HG03521 (cell line): ENCODE measurements around the gene PLS1.

ENCODE experiments used
- ATAC-seq: cut with Tn5 transposase; IDR thresholded peaks from one replicate; pipeline ENCODE4 v1.9.1; 2021; ENCODE audit warnings: mild to moderate bottlenecking, moderate library complexity; ENCODE audit not compliant: unreplicated experiment

The PLS1 gene

GRCh38 chr3:142636050-142636449 is 39.9 kb downstream of the PLS1 start:
- no peak for ATAC-seq

- ATAC-seq = no peak
Observed at GRCh38 chr3:142636664-142637063, 40.5 kb downstream of the PLS1 start.

GRCh38 chr3:142638291-142638690 is 42.1 kb downstream of the PLS1 start:
- no peak for ATAC-seq

GRCh38 chr3:142641504-142641903 is 45.3 kb downstream of the PLS1 start:
- ATAC-seq = no peak

GRCh38 chr3:142642956-142643355 is 46.8 kb downstream of the PLS1 start:
- no peak for ATAC-seq

GRCh38 chr3:142644502-142644901 is 48.3 kb downstream of the PLS1 start:
- ATAC-seq = no peak

GRCh38 chr3:142645236-142645793 is 49.1 kb downstream of the PLS1 start:
- ATAC-seq = no peak

- ATAC-seq = no peak
Observed at GRCh38 chr3:142646020-142646785, 50.0 kb downstream of the PLS1 start.

- ATAC-seq = no peak
Observed at GRCh38 chr3:142647856-142648255, 51.7 kb downstream of the PLS1 start.

GRCh38 chr3:142648950-142649349 is 52.8 kb downstream of the PLS1 start:
- no peak for ATAC-seq

- no peak for ATAC-seq
Observed at GRCh38 chr3:142650001-142650693, 54.0 kb downstream of the PLS1 start.

GRCh38 chr3:142651711-142652110 is 55.5 kb downstream of the PLS1 start:
- ATAC-seq = no peak

GRCh38 chr3:142652826-142653292 is 56.7 kb downstream of the PLS1 start:
- no peak for ATAC-seq

GRCh38 chr3:142656575-142656974 is 60.4 kb downstream of the PLS1 start:
- ATAC-seq = no peak

GRCh38 chr3:142657033-142657432 is 60.8 kb downstream of the PLS1 start:
- no peak for ATAC-seq

GRCh38 chr3:142660383-142660782 is 64.2 kb downstream of the PLS1 start:
- no peak for ATAC-seq

- ATAC-seq = no peak
Observed at GRCh38 chr3:142660893-142661292, 64.7 kb downstream of the PLS1 start.

GRCh38 chr3:142663865-142664264 is 67.7 kb downstream of the PLS1 start:
- ATAC-seq = no peak

- no peak for ATAC-seq
Observed at GRCh38 chr3:142664311-142664710, 68.1 kb downstream of the PLS1 start.

GRCh38 chr3:142664819-142665218 is 68.6 kb downstream of the PLS1 start:
- no peak for ATAC-seq

GRCh38 chr3:142670120-142670519 is 73.9 kb downstream of the PLS1 start:
- no peak for ATAC-seq

GRCh38 chr3:142676151-142676550 is 80.0 kb downstream of the PLS1 start:
- ATAC-seq = no peak
